Heart left ventricle (tissue), 16 donors: ENCODE results near the gene CCDC9. TPM values are rescaled to one million over a fixed set of nuclear protein-coding genes. Genes with fewer than 3 reads are reported as not detected.

Source experiments
- ATAC-seq, 4 donors: fragments of 200-7000 bp; cut with Tn5 transposase; one replicate each; pipeline ENCODE4 v1.9.1; 2020 to 2022; ENCODE audit warnings: moderate library complexity in 4 of 4, mild to moderate bottlenecking in 3 of 4, moderate number of reproducible peaks in 1 of 4
- DNase-seq, 5 donors: peaks; one replicate each; pipeline ENCODE4 v3.0.0-alpha.2; 2020
- H3K27ac ChIP-seq, 12 donors: fragments of 200-600 bp; sonication (generic) in 4 of 12; one replicate each; pipeline versions ENCODE4 v1.5.0 to v1.8.0; 2016 to 2022; ENCODE audit warnings: mild to moderate bottlenecking in 2 of 12
- H3K27me3 ChIP-seq, 9 donors: fragments of 200-600 bp; sonication (generic) in 2 of 9; one replicate each; pipeline versions ENCODE4 v1.5.1 to v1.8.0; 2016 to 2022; ENCODE audit warnings: mild to moderate bottlenecking in 3 of 9
- H3K36me3 ChIP-seq, 9 donors: fragments of 200-600 bp; sonication (generic) in 2 of 9; one replicate each; pipeline versions ENCODE4 v1.5.0 to v1.8.0; 2018 to 2022; ENCODE audit warnings: mild to moderate bottlenecking in 2 of 9
- H3K4me1 ChIP-seq, 12 donors: fragments of 200-600 bp; sonication (generic) in 4 of 12; one replicate each; pipeline versions ENCODE4 v1.5.0 to v1.8.0; 2016 to 2022; ENCODE audit warnings: mild to moderate bottlenecking in 3 of 12
- H3K4me3 ChIP-seq, 12 donors: fragments of 200-600 bp; sonication (generic) in 4 of 12; one replicate each; pipeline versions ENCODE4 v1.5.0 to v1.8.0; 2017 to 2022; ENCODE audit warnings: mild to moderate bottlenecking in 9 of 12, moderate library complexity in 4 of 12
- H3K9me3 ChIP-seq, 12 donors: fragments of 200-600 bp; sonication (generic) in 4 of 12; one replicate each; pipeline versions ENCODE4 v1.5.0 to v1.8.0; 2016 to 2022; ENCODE audit warnings: mild to moderate bottlenecking in 1 of 12
- POLR2A ChIP-seq, 2 donors: fragments of 450-650 bp; IDR thresholded peaks; one replicate each; pipeline ENCODE4 v1.6.1; 2017; ENCODE audit warnings: antibody characterized with exemption in 2 of 2, mild to moderate bottlenecking in 2 of 2, moderate library complexity in 2 of 2
- WGBS, 4 donors: extraction: QIAGEN DNeasy Blood & Tissue Kit in 2 of 4; methylation state at CpG; one replicate each; pipeline versions ENCODE4 v1.1.5 to v1.1.7; 2013 to 2018; 5-methylcytosine and 5-hydroxymethylcytosine counted together
- intact Hi-C, 10 donors: fragments of 100-400 bp; cut with DNase I; formaldehyde crosslinking; loops; one replicate each; pipeline versions ENCODE4 v1.11.1 to v1.14.2; 2022
- polyA plus RNA-seq, 2 donors: library from polyadenylated mRNA; stranded (reverse); fragments of 200-250 nt; gene quantifications; one replicate each; pipeline ENCODE4 v1.2.3, GENCODE V29; 2013
- total RNA-seq, 9 donors: library from RNA; depleted of rRNA in 2 of 9; stranded (reverse); fragments of >200 nt in 2 of 9; fragmentation: NEBNext Ultra II Directional in 3 of 9; extraction: Animal tissue kit (Norgen Biotek cat#: 25700) in 3 of 9; gene quantifications; one replicate each; pipeline versions ENCODE4 v1.1.0 to v1.2.4, GENCODE V29; 2016 to 2023
- TF ChIP-seq, protein P1 (sequence below), 12 donors: fragments of 200-600 bp; sonication (generic) in 4 of 12; IDR thresholded peaks; one replicate each; pipeline versions ENCODE4 v1.5.0 to v1.8.0; 2018 to 2022; ENCODE audit warnings: antibody characterized with exemption in 12 of 12, mild to moderate bottlenecking in 5 of 12
- donor health status: ischemic (EF 13 %, LVEDD 7.1; RV severe dilation, severe dysfunction).
- donor health status: healthy with polysubstance abuse.
- donor health status: DM: no; HTN: yes; CAD: no.
- donor health status: DM: no; HTN: no; CAD: no.
- donor health status: ischemic (EF 25% LVEDD 6.9; RV normal size, moderate dysfunction).
- donor health status: ischemic (EF 25% LVEDD 5.7; RV mildly dilated, moderate dysfunction).
- donor health status: healthy.
- donor health status: DM: yes; HTN: yes; CAD: no.
- donor health status: ischemic (EF 35%, LVEDD 5.7; RV mildly dilated, moderate dysfunction).
- donor health status: nonischemic (EF 11% LVEDD 7.7; RV severe dilation, severe dysfunction).
- donor health status: DM: yes; HTN: yes; CAD: no.
- donor health status: PGD.
- donor health status: ischemic (EF 29% LVEDD 5.4; RV normal size, mild dysfunction).
- donor health status: nonischemic (EF 23%, LVEDD 6.1; RV moderate dilation, normal function).

Gene CCDC9
- total and polyA plus RNA-seq, 11 donors, result 6.7 to 33.3 (median 15.5) TPM

DNA sequence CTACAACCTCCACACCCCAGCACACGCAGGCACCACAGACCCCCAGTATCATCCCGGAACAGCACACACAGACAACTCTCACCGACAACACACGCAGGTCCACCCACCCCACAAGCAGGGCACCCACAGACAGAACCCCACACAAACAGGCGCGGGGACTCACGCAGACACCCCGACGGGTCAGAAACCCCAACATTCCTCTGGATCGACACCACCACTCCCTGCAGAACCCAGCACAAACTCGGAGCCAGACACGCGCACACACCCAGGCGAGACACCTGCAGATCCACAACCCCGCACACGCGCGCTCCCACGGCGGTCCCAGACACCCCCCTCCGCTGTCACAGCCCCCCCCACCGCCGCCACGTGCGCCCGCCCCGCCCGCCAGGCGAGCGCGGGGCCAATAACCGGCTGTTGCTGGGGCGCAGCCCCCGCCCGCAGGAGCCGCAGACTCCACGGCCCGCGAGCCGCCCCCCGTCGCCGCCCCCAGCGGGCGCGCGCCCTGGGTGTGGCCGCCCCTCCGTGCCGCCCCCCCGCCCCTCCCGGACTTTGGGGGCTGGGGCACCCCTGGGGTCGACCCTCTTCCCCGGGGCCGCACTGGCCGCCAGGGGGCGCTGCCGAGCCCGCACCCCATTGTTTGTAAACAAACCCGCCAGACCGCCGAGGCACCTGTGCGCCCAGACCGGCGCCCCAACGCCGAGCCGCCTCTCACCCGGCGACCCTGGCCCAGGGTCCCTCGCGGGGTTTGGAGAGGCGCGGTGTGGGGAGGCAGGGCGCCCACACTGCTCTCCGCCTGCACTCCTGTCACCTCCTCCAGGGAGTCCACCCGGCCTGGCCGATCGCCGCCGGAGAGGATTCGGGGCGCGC, 26.0 kb upstream of the CCDC9 start:
- DNase-seq (peak; percentile 55 to 88 (median 76)), ATAC-seq (no peak)
- Histone ChIP-seq H3K4me3 (peak overlapping the region; percentile 72 to 99 (median 96)), H3K27ac (peak overlapping the region; percentile 61 to 100 (median 96)), H3K9me3 (no peaks in the 10 kb centered on the region), H3K4me1 (peaks cover 0 to 66% (median 36%) of the 10 kb centered on the region in 12 donors), H3K27me3 (no peaks in the 10 kb centered on the region), H3K36me3 (peaks cover 0 to 4% (median 0%) of the 10 kb centered on the region in 9 donors)
- intact Hi-C loops, result loop anchor here in 1 of 10 donors (2.0 kb wide), 1 partner anchor 15 kb away; no protein-coding TSS in a partner anchor
- TF ChIP-seq, protein P1, sequence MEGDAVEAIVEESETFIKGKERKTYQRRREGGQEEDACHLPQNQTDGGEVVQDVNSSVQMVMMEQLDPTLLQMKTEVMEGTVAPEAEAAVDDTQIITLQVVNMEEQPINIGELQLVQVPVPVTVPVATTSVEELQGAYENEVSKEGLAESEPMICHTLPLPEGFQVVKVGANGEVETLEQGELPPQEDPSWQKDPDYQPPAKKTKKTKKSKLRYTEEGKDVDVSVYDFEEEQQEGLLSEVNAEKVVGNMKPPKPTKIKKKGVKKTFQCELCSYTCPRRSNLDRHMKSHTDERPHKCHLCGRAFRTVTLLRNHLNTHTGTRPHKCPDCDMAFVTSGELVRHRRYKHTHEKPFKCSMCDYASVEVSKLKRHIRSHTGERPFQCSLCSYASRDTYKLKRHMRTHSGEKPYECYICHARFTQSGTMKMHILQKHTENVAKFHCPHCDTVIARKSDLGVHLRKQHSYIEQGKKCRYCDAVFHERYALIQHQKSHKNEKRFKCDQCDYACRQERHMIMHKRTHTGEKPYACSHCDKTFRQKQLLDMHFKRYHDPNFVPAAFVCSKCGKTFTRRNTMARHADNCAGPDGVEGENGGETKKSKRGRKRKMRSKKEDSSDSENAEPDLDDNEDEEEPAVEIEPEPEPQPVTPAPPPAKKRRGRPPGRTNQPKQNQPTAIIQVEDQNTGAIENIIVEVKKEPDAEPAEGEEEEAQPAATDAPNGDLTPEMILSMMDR (IDR thresholded peaks at IDR 0.05), result peak; percentile 67 to 97 (median 82)
- TF ChIP-seq POLR2A (IDR thresholded peaks at IDR 0.05), result no peak
- WGBS, 4 donors, result 1 to 4% (median 3%) methylated on average over 17 to 84 of the region's 84 CpGs

DNA sequence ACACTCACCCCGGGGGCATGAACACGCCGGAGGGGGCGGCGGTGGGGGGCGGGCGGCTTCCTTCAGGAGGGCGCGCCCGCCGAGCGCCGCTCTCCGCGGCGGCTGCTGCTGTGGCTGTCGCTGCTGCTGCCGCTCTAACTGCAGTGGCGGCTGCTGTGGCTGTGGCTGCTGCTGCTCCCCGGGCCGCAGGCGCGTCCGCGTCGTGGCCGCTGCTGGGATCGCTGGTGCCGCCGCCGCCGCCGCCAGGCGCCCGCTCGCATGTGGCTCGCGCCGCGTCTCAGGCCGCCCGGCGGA, 25.5 kb upstream of the CCDC9 start, which contains the start of gene BBC3:
Gene BBC3, minus strand, starts transcription at position 279 of the 294 bp plus-strand sequence. CDS start 2,768 bp downstream, outside the sequence.
- 0 to 1% (median 0%) methylated on average over 12 to 43 of the region's 43 CpGs; no CpG with 5 or more reads in 1 of the 4 donors for WGBS, 4 donors
- no peaks in the 10 kb centered on the region for H3K9me3 ChIP-seq
- TF ChIP-seq, protein P1 (IDR thresholded peaks at IDR 0.05), result no peak
- peak in 1 of 2 donors; percentile 62 for TF ChIP-seq POLR2A (IDR thresholded peaks at IDR 0.05)
- H3K27me3 ChIP-seq, result no peaks in the 10 kb centered on the region
- peaks cover 0 to 61% (median 34%) of the 10 kb centered on the region in 12 donors for H3K4me1 ChIP-seq
- H3K4me3 ChIP-seq, result peak within 1 kb of the TSS; percentile 72 to 99 (median 96)
- DNase-seq, result peak in 1 of 5 donors; percentile 52
- no peaks in the 10 kb centered on the region for H3K36me3 ChIP-seq
- intact Hi-C loops, result loop anchor here in 1 of 10 donors (2.0 kb wide), 1 partner anchor 14 kb away; no protein-coding TSS in a partner anchor
- ATAC-seq, result no peak
- H3K27ac ChIP-seq, result peak within 1 kb of the TSS; percentile 70 to 100 (median 96)

DNA sequence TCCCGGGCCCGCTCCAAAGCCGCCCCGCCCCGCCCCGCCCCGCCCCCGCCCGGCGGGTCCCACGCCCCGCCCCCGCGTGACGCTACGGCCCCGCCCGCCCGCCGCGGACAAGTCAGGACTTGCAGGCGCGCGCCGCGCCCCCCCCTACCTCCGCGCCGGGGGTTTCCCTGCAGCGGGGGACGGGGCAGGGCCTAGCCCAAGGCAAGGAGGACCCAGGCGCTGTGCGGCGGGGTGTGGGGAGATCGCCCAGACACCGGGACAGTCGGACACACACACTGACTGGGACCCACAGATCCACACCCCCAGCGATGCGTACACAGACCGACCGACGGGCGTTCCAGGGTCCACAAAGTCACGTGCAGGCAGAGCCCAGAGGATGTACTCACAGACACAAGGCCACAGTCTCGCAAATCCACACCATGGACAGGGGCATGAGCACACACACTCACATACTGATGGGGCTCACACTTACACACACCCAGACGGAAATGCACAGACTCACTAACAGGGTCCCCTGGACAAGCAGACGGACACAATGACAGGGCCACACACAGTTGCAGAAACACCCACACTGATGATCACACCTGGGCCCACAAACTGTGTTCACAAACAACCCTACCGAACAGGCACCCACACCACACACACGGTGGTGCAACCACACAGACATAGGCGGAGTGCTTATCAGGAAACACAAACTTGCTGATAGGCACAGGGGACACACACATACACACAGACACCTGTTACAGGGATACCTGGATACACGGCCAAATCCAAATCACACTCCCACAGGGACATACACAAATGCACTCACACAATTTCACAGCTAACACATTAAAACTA, 24.9 kb upstream of the CCDC9 start:
- H3K9me3 ChIP-seq, result no peaks in the 10 kb centered on the region
- H3K36me3 ChIP-seq, result no peaks in the 10 kb centered on the region
- peak; percentile 32 to 49 (median 48) for ATAC-seq
- TF ChIP-seq, protein P1 (IDR thresholded peaks at IDR 0.05), result no peak
- TF ChIP-seq POLR2A (IDR thresholded peaks at IDR 0.05), result no peak
- DNase-seq, result peak; percentile 90 to 95 (median 92)
- H3K4me1 ChIP-seq, result peaks cover 0 to 58% (median 32%) of the 10 kb centered on the region in 12 donors
- peak overlapping the region; percentile 36 to 100 (median 82) for H3K27ac ChIP-seq
- no peaks in the 10 kb centered on the region for H3K27me3 ChIP-seq
- intact Hi-C loops, result loop anchor here in 1 of 10 donors (2.0 kb wide), 1 partner anchor 13 kb away; no protein-coding TSS in a partner anchor
- H3K4me3 ChIP-seq, result peak overlapping the region; percentile 72 to 99 (median 96)
- 7 to 45% (median 10%) methylated on average over 6 to 51 of the region's 51 CpGs for WGBS, 4 donors
